ENCODE measurements around the gene PAQR6. TPM values are rescaled to one million over a fixed set of nuclear protein-coding genes. Genes with fewer than 3 reads are reported as not detected.

The PAQR6 gene
- polyA plus RNA-seq, 1 donor from 2014 or later, result 16.8 TPM

- Histone ChIP-seq H4K20me1 (ENCODE audit: insufficient read depth) (no peaks in the 10 kb centered on the region), H3K27me3 (ENCODE audit: insufficient read depth, low read depth, low read length) (no peaks in the 10 kb centered on the region), H2AFZ (ENCODE audit: low read depth, low read length) (peak within 1 kb of the TSS; percentile 75), H3K9ac (ENCODE audit: low read length) (peak within 1 kb of the TSS; percentile 84), H3F3A (ENCODE audit: insufficient read depth, low read length, poor library complexity, severe bottlenecking) (peaks cover 3% of the 10 kb centered on the region), H3K36me3 (ENCODE audit: insufficient read depth, low read length) (no peaks in the 10 kb centered on the region), H3K9me2 (ENCODE audit: insufficient read depth, low read length) (no peaks in the 10 kb centered on the region), H3K9me3 (ENCODE audit: low read length) (no peaks in the 10 kb centered on the region), H3K4me3 (ENCODE audit: low read length) (peak within 1 kb of the TSS; percentile 85), H3K27ac (ENCODE audit: low read length) (peak within 1 kb of the TSS; percentile 87), H3K79me2 (replicated peaks; ENCODE audit: insufficient read depth, low read length) (peaks cover 36% of the 10 kb centered on the region), H3K4me2 (ENCODE audit: low read length) (peak within 1 kb of the TSS; percentile 90)
- TF ChIP-seq TAF1 (IDR thresholded peaks at IDR 0.05; ENCODE audit: low read depth) (peak; percentile 80), RAD21 (conservative IDR thresholded peaks at IDR 0.05) (no peak), POLR2AphosphoS5 (IDR thresholded peaks at IDR 0.05) (peak; percentile 94), REST (IDR thresholded peaks at IDR 0.05; ENCODE audit: borderline replicate concordance) (peak; percentile 60), SMC3 (conservative IDR thresholded peaks at IDR 0.05; ENCODE audit: poor library complexity) (peak; percentile 37), CTCF (IDR thresholded peaks at IDR 0.05; ENCODE audit: poor library complexity, severe bottlenecking) (peak; percentile 79), EZH2 (IDR thresholded peaks at IDR 0.05; ENCODE audit: borderline replicate concordance, insufficient read depth, low read length, poor library complexity, severe bottlenecking) (no peak), MXI1 (conservative IDR thresholded peaks at IDR 0.05; ENCODE audit: poor library complexity, severe bottlenecking) (peak; percentile 86), EP300 (conservative IDR thresholded peaks at IDR 0.05; ENCODE audit: poor library complexity, severe bottlenecking) (peak; percentile 51)
Measured at GRCh38 chr1:156193488-156194299, 54.2 kb downstream of the PAQR6 start, which contains the start of gene SLC25A44. Gene SLC25A44, plus strand, starts transcription at chr1:156194104. Its CDS starts 5,744 bp downstream, at chr1:156199848.

Other genes with a start within 250 kb of the PAQR6 start
- 440 and 473 TPM in 2 replicates for gene SSR2, start 227.1 kb downstream of the PAQR6 start, polyA plus RNA-seq
- gene UBQLN4, start 194.3 kb downstream of the PAQR6 start, polyA plus RNA-seq, result 34.9 and 39.3 TPM in 2 replicates
- gene LAMTOR2, start 193.3 kb downstream of the PAQR6 start, polyA plus RNA-seq, result 81.3 and 82.6 TPM in 2 replicates
- 1.3 TPM in 1 of 2 replicates, not detected in the other for gene RAB25, start 186.9 kb downstream of the PAQR6 start, polyA plus RNA-seq
- gene MEX3A, start 165.6 kb downstream of the PAQR6 start, polyA plus RNA-seq, result 39.8 and 44.4 TPM in 2 replicates
- 90.7 and 103 TPM in 2 replicates for gene LMNA, start 133.3 kb downstream of the PAQR6 start, polyA plus RNA-seq
- gene SEMA4A, start 94.5 kb downstream of the PAQR6 start, polyA plus RNA-seq, result 17.1 and 38.4 TPM in 2 replicates
- 13.7 and 16.2 TPM in 2 replicates for gene SLC25A44, start 54.0 kb downstream of the PAQR6 start, polyA plus RNA-seq
- gene PMF1, start 35.0 kb downstream of the PAQR6 start, polyA plus RNA-seq, result 97.0 and 98.7 TPM in 2 replicates
- 1.9 and 2.5 TPM in 2 replicates for gene BGLAP, start 5.9 kb downstream of the PAQR6 start, polyA plus RNA-seq
- 57.3 and 84.4 TPM in 2 replicates for gene SMG5, start 34.8 kb upstream of the PAQR6 start, polyA plus RNA-seq
- 5.9 and 6.8 TPM in 2 replicates for gene TMEM79, start 36.3 kb upstream of the PAQR6 start, polyA plus RNA-seq
- 3.3 and 4.1 TPM in 2 replicates for gene GLMP, start 47.6 kb upstream of the PAQR6 start, polyA plus RNA-seq
- 1.4 and 1.8 TPM in 2 replicates for gene VHLL, start 51.3 kb upstream of the PAQR6 start, polyA plus RNA-seq
- 288 and 326 TPM in 2 replicates for gene CCT3, start 90.2 kb upstream of the PAQR6 start, polyA plus RNA-seq
- not detected in 2 replicates for gene TSACC, start 90.5 kb upstream of the PAQR6 start, polyA plus RNA-seq
- not detected in 2 replicates for gene RHBG, start 121.2 kb upstream of the PAQR6 start, polyA plus RNA-seq

All from neural cell (in vitro differentiated cells).